GM19099 (cell line): ENCODE results near the gene NHS.

ENCODE experiments used
- POLR2A ChIP-seq: IDR thresholded peaks from 3 replicates; pipeline ENCODE4 v1.6.1; 2011; ENCODE audit warnings: low read depth; ENCODE audit not compliant: insufficient read length; ENCODE audit errors: extremely low read depth

NHS gene

GRCh38 chrX:17623750-17624149 is 248.8 kb downstream of the NHS start:
- no peak for TF ChIP-seq POLR2A

- no peak for TF ChIP-seq POLR2A
Measured at GRCh38 chrX:17627026-17627425, 252.0 kb downstream of the NHS start.

GRCh38 chrX:17628976-17629375 is 254.0 kb downstream of the NHS start:
- no peak for TF ChIP-seq POLR2A

- no peak for TF ChIP-seq POLR2A
Measured at GRCh38 chrX:17629519-17629918, 254.5 kb downstream of the NHS start.

- no peak for TF ChIP-seq POLR2A
Measured at GRCh38 chrX:17631647-17632046, 256.6 kb downstream of the NHS start.

GRCh38 chrX:17632942-17633341 is 257.9 kb downstream of the NHS start:
- no peak for TF ChIP-seq POLR2A

- no peak for TF ChIP-seq POLR2A
Measured at GRCh38 chrX:17633546-17633945, 258.5 kb downstream of the NHS start.

- TF ChIP-seq POLR2A = no peak
Measured at GRCh38 chrX:17634542-17635207, 259.7 kb downstream of the NHS start.

- TF ChIP-seq POLR2A = no peak
Measured at GRCh38 chrX:17635231-17635630, 260.2 kb downstream of the NHS start.

GRCh38 chrX:17637235-17637634 is 262.2 kb downstream of the NHS start:
- no peak for TF ChIP-seq POLR2A

GRCh38 chrX:17638731-17639130 is 263.7 kb downstream of the NHS start:
- TF ChIP-seq POLR2A = no peak

GRCh38 chrX:17642891-17643290 is 267.9 kb downstream of the NHS start:
- no peak for TF ChIP-seq POLR2A

- no peak for TF ChIP-seq POLR2A
Measured at GRCh38 chrX:17643528-17643927, 268.5 kb downstream of the NHS start.

- no peak for TF ChIP-seq POLR2A
Measured at GRCh38 chrX:17644001-17644400, 269.0 kb downstream of the NHS start.

- TF ChIP-seq POLR2A = no peak
Measured at GRCh38 chrX:17654116-17654515, 279.1 kb downstream of the NHS start.

GRCh38 chrX:17655211-17656034 is 280.4 kb downstream of the NHS start:
- TF ChIP-seq POLR2A = no peak
